GM13977 (cell line): ENCODE results near the gene TLR9.

Experiments used
- DNase-seq: peaks from one replicate; pipeline ENCODE4 v3.0.0; 2012; ENCODE audit warnings: low spot score
- in situ Hi-C: fragments of 300-500 bp; cut with MboI; formaldehyde crosslinking; loops from one replicate; pipeline ENCODE4 v1.12.0; 2022; ENCODE audit warnings: low sequenced_read_pairs, low pct_unique_long_range_greater_than_20kb, mixed read lengths, inconsistent platforms; ENCODE audit not compliant: unreplicated experiment
- TF ChIP-seq, protein P1 (sequence below): IDR thresholded peaks from 2 replicates; pipeline ENCODE4 v1.5.1; 2012; ENCODE audit warnings: mild to moderate bottlenecking, control low read depth; ENCODE audit not compliant: insufficient read depth; ENCODE audit errors: extremely low read depth, missing control alignments

TLR9 gene

DNA sequence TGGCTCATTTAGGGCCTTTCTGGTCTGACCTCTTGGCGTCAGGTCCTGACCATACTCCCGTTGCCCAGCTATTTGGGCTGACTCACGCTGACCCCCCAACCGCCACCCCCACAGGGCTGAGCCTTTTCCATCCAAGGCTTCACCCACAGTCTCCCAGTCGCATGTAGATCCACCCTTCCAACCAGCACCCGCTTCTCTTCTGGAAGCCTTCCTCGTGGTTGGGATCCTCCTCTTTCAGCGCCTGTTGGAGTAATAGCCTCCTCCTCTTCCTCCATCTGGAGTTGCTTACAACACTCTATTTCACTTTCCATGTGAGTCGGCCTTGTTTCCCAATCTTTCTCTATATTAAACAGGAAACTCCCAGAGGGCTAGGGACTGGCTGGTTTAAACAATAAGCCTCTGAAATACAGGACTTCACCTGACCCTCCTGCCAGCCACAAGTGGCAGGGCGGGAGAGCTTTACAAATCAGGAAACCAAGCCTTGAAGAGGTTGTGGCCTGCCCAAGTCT lies 29.6 kb downstream of the TLR9 start:
- DNase-seq, result no peak

DNA sequence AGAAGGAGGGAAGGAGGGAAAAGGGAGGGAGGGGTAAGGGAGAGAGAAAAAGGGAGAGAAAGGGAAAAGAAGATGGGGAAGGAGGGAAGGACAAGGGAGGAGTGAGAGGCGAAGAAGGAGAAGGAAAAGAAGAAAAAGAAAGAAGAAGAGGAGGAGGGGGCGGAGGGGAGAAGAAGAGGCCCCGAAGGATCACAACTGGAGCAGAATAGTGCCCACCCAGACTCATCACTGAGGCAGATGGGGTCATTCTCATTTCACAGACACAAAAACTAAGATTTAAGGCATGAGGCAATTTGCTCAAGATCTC lies 30.2 kb downstream of the TLR9 start:
- in situ Hi-C loops, result no loop called here
- no peak for DNase-seq
- TF ChIP-seq, protein P1, sequence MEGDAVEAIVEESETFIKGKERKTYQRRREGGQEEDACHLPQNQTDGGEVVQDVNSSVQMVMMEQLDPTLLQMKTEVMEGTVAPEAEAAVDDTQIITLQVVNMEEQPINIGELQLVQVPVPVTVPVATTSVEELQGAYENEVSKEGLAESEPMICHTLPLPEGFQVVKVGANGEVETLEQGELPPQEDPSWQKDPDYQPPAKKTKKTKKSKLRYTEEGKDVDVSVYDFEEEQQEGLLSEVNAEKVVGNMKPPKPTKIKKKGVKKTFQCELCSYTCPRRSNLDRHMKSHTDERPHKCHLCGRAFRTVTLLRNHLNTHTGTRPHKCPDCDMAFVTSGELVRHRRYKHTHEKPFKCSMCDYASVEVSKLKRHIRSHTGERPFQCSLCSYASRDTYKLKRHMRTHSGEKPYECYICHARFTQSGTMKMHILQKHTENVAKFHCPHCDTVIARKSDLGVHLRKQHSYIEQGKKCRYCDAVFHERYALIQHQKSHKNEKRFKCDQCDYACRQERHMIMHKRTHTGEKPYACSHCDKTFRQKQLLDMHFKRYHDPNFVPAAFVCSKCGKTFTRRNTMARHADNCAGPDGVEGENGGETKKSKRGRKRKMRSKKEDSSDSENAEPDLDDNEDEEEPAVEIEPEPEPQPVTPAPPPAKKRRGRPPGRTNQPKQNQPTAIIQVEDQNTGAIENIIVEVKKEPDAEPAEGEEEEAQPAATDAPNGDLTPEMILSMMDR, result no peak

More for the DNA sequence above, 29.6 kb downstream of the TLR9 start:
- TF ChIP-seq, protein P1, result no peak
- in situ Hi-C loops, result no loop called here

- TF ChIP-seq, protein P1, result no peak
- no peak for DNase-seq
- in situ Hi-C loops, result no loop called here
Observed at GRCh38 chr3:52194485-52195290, 30.8 kb downstream of the TLR9 start.

DNA sequence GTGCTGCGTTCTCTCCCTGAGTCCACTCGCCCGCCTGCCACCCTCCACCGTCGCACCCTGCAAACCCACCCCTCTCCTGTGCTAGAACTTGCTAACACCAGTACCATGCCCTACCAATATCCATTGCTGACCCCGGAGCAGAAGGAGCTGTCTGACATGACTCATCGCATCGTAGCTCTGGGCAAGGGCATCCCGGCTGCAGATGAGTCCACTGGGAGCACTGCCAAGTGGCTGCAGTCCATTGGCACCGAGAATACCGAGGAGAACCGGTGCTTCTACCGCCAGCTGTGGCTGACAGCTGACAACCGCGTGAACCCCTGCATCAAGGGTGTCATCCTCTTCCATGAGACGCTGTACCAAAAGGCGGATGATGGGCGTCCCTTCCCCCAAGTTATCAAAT lies 32.4 kb downstream of the TLR9 start:
- no peak for DNase-seq
- TF ChIP-seq, protein P1, result no peak
- in situ Hi-C loops, result no loop called here

GRCh38 chr3:52191663-52192062 lies 33.8 kb downstream of the TLR9 start:
- in situ Hi-C loops, result no loop called here
- DNase-seq, result no peak
- TF ChIP-seq, protein P1, result no peak

DNA sequence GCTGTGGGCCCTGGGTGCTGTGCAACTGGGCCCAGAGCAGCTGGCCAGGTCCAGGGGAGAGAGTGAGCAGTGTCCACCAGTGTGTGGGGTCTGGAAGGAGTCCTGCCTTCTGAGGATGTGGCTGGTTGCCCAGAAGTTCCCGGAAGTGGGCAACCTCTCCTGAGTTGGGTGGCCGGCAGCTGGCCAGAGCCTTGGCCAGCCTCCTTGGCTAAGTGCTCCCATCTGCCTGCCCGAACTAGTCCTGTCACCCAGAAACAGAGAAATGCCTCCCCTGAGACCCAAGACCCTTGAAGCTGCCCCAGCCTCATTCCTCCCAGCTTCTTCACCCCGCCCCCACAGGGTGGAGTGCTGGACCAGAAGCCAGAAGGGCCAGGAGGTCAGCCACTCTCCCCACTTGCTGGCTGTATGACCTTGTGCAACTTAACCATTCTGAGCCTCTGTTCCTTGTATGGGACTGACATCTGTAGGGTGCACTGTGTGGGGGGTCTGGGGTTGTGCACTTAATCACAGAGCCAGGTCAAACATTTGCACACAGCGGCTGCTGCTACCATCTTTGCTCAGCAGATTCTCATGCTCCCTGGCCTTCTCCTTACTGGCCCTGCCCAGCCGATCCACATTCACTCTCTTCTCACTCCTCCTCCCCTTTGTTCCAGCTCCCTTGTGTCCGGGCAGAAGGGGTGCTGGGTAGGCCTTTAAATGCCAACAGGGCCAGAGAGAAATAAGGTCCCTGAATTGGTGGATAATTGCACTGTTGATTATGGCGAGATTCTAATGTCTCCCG lies 35.0 kb downstream of the TLR9 start:
- no peak for DNase-seq
- in situ Hi-C loops, result no loop called here
- TF ChIP-seq, protein P1, result no peak
